Stimulated activated CD4-positive, alpha-beta T cell treated with anti-CD3 and anti-CD28 coated beads, Interleukin-2, amount 100 ng/mL, for 24 hours (primary cell): ENCODE measurements around the gene GABRA4.

ENCODE experiments used
- DNase-seq, 2 donors: peaks; one replicate each; pipeline ENCODE4 v3.0.0-alpha.2; 2020

The GABRA4 gene

DNA sequence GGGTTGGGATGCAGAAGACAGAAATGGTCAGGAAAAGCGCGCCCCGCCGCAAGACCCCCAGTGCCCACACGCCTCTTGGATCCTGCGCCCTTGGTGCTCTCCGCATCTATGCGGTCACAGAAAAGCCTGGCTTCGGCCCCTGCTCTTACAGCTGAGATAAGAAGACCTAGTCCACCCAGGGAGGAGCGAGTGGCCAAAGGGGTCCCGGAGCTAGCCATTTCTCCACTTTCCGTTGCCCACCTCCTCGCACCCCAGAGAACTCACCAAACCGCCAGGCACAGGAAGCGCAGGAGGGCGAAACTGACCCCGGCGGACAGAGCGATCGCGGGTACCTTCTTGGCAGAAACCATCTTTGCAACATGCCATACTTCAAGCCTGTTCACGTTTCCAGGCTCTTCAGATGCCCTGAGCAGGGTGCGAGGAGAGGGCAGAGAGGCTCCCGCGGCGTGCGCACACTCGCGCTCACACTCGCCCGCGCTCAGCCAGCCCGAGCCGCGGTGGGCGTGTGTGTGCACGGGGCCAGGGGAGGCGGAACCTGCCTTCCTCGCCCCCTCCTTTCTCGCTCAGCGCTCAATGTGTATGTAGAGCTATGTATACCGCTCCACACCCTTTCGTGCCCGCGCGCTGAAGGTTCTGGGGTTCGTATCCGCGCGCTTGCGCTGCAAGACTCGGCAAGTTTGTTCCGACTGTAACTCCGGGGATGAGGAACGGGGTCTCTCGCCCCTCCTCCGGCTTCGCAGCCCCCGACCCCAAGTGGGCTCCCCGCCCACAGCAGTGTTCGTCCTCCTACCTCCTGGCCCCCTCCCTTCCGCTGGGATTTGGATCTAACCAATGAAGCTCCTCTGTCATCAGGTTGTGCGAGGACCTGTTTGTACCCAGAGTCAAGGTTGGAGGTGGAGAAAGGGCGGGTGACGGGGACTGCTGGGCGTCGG is at the start of gene GABRA4:
Gene GABRA4, minus strand, starts transcription at position 507 of the 932 bp plus-strand sequence. Its CDS starts 157 bp downstream, at position 350.
- peak in 1 of 2 donors; percentile 5 for DNase-seq

GRCh38 chr4:47040828-47041227 is 47.4 kb upstream of the GABRA4 start:
- no peak for DNase-seq

- no peak for DNase-seq
These were observed 44.9 kb upstream of the GABRA4 start for GRCh38 chr4:47038263-47038662.

DNA sequence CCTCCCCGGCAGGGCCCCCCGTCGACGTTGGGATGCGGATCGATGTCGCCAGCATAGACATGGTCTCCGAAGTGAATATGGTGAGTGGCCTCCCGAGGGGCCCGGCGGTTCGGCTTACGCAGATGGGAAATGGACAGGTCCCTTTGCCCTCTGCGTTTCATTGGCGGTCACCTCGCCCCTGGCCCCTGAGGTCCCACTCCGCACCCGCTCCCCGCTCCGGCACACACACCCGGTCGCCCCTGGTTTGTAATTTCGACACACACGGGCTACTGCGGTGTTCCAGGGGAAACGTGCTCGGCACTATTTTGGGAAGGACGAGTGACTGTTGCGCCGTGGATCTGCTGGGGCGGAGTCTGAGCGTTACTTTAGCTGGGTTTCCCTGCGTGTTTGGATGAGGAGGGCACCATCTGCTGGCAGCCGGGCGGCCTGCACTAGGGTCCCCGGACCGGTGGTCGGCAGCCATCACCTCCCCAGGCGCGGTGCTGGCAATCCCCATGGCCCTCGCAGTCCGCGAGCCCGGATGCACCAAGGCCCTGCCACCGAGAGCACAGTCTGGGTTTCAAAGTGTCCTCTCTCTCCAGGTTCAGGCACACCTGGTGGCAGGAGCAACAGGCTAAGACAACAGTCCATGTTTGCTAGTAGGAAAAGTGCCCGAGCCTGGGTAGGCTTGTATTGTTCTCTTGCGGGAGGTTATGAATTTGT is 39.2 kb upstream of the GABRA4 start:
- DNase-seq: peak; percentile 32 to 62

DNA sequence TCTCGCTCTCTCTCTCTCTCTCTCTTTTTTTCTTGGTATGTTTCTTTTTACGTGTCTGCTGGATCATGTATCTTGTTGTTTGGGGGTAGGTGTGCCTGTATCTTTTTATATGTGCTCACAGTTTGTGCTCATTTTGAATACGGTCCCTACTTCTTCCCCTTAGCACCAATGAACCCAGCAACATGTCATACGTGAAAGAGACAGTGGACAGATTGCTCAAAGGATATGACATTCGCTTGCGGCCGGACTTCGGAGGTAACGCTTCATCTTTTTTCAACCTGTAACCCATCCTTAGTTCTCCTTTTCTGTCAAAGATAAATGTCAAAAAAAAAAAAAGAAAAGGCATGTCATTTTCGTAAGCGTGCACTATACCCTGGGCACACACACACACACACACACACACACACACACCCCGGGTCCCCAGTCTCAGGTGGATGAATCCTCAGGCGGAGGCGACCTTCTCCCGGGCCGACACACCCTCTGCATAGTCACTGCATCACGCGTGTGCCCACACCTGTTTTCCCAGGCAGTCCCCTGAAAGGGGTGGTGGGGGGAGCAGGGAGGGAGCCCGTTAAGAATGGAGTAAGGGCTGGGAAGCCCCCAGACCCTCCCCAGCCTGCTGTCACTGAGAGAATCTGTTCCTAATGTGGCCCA is 38.5 kb upstream of the GABRA4 start:
- DNase-seq: no peak

GRCh38 chr4:47031011-47031678 is 37.8 kb upstream of the GABRA4 start, which contains the start of gene GABRB1:
Gene GABRB1 (plus strand): TSS chr4:47031567.
- peak; percentile 22 to 32 for DNase-seq

DNA sequence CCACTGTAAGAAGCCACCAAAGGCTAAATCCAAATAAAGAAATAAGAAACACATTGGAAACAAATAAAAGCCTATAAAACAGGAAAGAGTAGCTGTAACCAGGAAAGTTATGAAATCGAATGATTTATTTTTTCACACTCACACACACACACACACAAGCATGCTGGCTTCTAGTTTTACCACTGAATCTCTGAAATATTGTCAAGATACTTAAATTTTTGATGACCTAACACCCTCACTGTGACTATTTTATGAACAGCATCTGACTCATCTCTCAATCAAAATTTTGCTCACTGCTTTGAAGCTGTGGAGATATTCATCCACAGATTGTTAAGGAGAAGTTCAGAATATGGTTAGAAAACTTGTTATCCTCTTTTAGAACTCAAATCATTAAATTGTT is 24.1 kb upstream of the GABRA4 start:
- DNase-seq: no peak

DNA sequence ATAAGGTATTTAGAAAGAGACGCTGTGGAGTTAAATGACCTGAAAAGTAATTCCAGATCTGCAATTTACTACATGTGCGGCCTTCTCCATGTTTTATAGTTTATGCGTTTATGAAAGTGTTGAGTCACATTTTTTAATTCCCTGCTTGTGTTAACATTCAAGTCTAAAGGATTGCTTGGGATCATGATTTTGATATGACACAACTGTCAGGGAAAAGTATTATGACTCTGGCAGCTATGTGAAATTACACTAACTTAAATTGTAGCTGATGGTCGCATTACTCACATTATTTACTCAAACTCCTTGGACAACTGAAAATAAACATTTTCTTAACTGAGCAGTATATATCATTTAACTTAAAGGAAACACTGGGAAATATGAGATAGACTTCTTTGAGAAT is 23.7 kb upstream of the GABRA4 start:
- no peak for DNase-seq

DNA sequence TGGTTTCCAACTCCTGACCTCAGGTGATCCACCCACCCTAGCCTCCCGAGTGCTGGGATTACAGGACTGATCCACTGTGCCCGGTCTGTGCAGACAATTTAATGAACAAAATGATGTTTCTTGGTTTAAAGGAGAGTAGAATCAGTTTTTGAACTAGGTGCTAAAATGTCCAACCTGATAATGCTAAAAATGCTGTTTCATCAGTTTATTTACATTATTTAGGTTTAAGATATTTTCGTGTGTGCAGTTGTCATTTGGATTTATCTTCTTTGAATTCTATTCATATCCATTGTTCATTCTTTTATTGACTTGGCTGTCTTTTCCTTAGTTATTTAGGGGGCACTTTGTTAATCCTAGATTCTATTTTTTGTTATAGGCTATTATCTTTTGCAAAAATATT is 20.0 kb upstream of the GABRA4 start:
- no peak for DNase-seq

GRCh38 chr4:47012676-47013075 is 19.3 kb upstream of the GABRA4 start:
- DNase-seq: no peak

DNA sequence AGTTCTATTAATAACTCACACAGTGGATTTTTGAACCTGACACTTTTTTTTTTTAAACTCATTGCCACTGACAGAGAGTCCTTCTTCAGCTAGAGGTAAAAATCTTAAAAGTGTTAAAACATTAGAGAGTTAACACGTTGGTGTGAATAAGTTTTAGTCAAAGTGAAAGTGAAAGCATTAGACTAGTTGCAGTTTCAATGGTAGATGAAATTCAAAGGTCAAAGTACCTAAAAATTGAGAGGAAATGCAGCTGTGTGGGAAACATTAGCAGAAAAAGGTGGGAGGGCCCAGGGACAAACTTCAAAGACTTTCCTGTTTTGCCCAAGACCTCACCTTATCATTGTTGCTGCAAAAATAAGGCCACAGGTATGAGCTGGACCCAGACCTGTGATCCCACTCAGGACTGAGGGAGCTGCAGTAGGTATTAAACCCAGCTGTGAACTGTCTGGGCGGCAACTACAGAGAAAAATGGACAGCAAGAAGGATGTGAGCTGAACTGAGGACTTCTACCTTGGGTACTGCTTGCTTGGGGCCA is 17.6 kb upstream of the GABRA4 start:
- DNase-seq: no peak

DNA sequence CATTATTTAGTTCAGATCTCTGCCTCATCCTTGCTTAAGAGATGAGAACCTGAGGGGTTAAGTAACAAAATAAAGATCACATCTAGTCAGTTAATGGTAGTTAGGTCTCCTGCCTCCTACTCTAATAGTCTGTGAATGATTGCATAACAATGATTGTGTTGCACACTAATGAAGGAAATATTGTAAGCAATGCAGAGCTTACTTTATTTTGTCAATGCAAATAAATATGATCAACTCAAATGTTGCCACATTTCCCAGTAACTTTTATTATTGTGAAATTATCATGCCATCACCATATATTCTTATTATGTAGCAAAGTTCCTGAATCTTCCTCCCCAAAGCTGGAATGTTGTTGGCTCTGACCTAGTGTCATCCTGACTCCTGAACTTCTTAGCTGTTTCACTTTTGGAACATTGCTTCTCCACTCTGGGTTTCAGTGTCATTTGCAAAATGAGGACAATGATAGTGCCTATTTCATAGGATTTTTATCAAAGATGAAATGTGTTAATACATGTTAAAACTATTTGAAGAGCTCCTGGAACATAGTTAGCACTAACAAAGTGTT is 17.0 kb upstream of the GABRA4 start:
- no peak for DNase-seq

DNA sequence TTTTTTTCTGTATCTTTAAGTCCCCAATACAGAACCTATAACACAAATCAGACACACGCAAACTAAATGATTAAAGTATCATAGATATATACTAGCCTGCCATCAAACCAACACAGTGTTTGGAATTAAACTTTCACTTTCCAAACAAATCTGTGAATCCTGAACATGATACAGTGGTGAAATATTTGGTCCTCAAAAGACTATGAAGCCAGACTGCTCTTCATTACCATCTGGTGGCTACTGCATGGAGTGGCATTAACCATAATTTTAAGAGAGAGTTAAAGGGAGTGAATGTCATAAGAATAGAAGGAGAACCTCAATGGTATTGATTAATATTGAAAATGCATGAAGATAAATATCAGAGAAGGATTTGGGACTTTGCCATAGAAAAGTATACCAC is 9.2 kb upstream of the GABRA4 start:
- DNase-seq: no peak

GRCh38 chr4:47000406-47000805 is 7.0 kb upstream of the GABRA4 start:
- no peak for DNase-seq

DNA sequence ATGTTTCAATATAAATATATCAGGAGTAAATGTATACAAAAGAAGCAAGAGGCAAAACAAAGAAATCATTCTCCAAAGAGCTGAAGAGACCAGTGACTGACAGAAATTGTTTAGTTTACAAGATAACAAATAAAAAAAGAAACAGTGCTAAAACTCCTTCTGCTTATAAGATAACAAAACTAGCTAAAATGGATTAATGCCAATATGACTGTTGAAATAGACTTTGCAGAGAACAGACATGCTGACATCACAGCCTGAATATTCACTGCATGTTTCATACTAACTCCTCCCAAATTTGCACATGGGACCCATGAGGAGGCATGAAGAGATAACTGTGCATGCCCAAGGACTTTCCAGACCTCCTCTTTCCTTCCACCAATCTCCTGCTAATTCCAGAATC is 6.2 kb upstream of the GABRA4 start:
- no peak for DNase-seq

DNA sequence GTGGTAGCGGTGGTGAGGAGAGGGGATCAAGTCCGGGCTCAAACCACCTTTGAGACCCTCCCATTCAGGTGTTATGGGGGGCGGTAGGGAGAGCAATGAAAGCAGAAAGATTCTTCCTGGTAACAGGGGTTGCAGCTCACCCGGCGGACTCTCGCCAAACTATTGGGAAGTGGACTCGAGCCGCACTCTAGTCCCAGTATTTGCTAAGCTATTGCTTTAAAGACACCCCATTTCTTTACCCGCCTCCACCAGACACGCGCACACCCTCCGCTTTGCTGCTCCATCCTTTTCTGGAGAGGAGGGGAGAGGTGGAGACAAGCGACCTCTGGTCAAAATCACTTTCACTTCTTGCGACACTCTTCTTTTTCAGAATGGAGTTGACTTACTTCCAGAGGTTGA is 625 bp upstream of the GABRA4 start:
- no peak for DNase-seq

DNA sequence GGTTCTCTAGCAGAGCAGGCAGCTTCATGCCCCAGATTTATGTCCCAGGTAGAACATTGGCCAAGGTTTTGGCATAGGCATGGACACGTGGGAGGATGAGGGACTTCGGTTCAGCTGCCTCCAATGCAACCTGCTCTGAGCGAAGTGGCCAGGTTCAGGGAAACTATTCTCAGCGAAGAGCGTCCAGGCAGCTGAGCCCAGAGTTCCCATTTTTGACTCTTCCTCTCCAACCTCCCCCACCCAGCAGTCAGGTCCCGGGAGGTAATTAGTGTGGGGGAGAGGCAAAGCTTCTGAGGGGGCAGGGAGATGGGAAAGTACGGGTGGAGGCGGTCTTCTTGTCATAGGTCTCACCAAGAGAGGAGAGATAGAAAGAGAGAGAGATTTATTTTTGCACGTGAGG is 1.0 kb downstream of the GABRA4 start:
- DNase-seq: no peak

- no peak for DNase-seq
These were observed 6.3 kb downstream of the GABRA4 start for GRCh38 chr4:46986922-46987638.

DNA sequence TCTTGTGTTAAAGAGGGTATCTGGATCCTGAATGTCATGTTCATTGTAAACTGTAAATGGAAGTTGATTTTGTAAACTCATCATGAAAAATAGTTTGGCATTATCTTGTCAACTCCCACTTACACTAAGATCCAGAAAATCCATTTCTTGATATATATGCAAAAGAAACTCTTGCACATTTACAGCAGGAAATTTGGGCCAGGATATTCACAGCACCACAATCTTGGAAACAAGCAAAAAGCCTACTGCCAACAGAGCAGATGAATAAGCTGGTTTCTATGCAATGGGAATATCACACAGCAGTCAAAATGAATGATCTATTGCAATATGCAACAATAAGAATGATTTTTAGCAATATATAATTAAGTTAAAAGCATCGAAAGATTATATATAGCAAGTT is 8.6 kb downstream of the GABRA4 start:
- no peak for DNase-seq

DNA sequence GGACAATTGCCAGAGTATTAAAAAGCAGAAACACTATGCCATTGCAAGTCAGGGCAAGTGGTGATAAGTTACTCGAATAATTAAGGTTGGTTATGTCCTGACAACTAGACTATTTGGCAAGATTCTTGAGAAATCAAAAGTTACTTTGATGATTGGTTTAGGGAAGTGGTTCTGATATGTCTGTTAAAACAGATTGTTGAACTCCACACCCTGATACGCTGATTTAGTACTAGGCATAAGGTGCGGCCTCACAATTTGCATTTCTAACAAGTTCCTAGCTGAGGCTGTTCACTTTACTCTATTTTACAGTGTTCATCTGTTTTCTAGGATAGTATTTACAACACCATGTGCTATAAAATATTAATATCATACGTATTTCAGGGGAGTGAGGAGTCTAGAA is 12.5 kb downstream of the GABRA4 start:
- no peak for DNase-seq

GRCh38 chr4:46979726-46980125 is 13.7 kb downstream of the GABRA4 start:
- DNase-seq: no peak

- no peak for DNase-seq
These were observed 14.1 kb downstream of the GABRA4 start for GRCh38 chr4:46979283-46979682.
